Body of pancreas (tissue), 4 donors: ENCODE data around the gene PITPNC1.

ENCODE experiments used
- CTCF ChIP-seq, 7 experiments: fragments of 450-650 bp in 4 of 7; fragments of 200-600 bp in 3 of 7; sonication (generic) in 3 of 7; IDR thresholded peaks; one replicate each; pipeline ENCODE4 v1.5.1; 2016 to 2019; ENCODE audit warnings: antibody characterized with exemption in 7 of 7
- POLR2A ChIP-seq, 3 donors: fragments of 450-650 bp; IDR thresholded peaks; one replicate each; pipeline ENCODE4 v1.6.1; 2016; ENCODE audit warnings: antibody characterized with exemption in 3 of 3, mild to moderate bottlenecking in 2 of 3

GRCh38 chr17:67558740-67559380, 181.8 kb downstream of the PITPNC1 start:
- TF ChIP-seq CTCF (IDR thresholded peaks at IDR 0.05) (no peak), POLR2A (IDR thresholded peaks at IDR 0.05) (no peak)
